IMR-90 (cell line): Measurements from ENCODE around the gene OR8S1. TPM values are rescaled to one million over a fixed set of nuclear protein-coding genes. Genes with fewer than 3 reads are reported as not detected.

Source experiments
- ATAC-seq: fragments of 200-7000 bp; cut with Tn5 transposase; 2 replicates; pipeline ENCODE4 v1.9.1; 2020; ENCODE audit warnings: low read depth, mild to moderate bottlenecking, moderate library complexity
- BruUV-seq: library from RNA; stranded (reverse); fragments of 400-500 nt; replicated peaks from 2 replicates; lab custom pipeline; 2021; lab: Mats Ljungman, UMichigan
- CTCF ChIA-PET: fragments of 300-600 bp; formaldehyde crosslinking; extraction: SDS; loops from one replicate; lab custom pipeline; 2021; ENCODE audit warnings: antibody characterized with exemption; lab: Yijun Ruan, JAX
- POLR2A ChIA-PET: fragments of 300-600 bp; sonication (Branson Sonifier 250); formaldehyde crosslinking; loops from one replicate; lab custom pipeline; 2022; ENCODE audit warnings: antibody characterized with exemption; ENCODE audit not compliant: unreplicated experiment; lab: Charles Lee
- DNase-seq: peaks from one replicate; pipeline ENCODE4 v3.0.0; 2013
- H2AFZ ChIP-seq: replicated peaks from 2 replicates; pipeline ENCODE3; 2013; ENCODE audit warnings: low read length, mild to moderate bottlenecking; ENCODE audit not compliant: poor library complexity
- H2AK5ac ChIP-seq: 2 replicates; pipeline ENCODE4 v1.6.1; 2013; ENCODE audit warnings: low read depth, low read length, inconsistent platforms
- H2AK9ac ChIP-seq: replicated peaks from 2 replicates; pipeline ENCODE3; 2013; ENCODE audit warnings: mild to moderate bottlenecking, low read depth, low read length, moderate library complexity; ENCODE audit not compliant: poor library complexity
- H2BK120ac ChIP-seq: 2 replicates; pipeline ENCODE4 v1.6.1; 2013; ENCODE audit warnings: low read depth, low read length, inconsistent platforms
- H2BK15ac ChIP-seq: 3 replicates; pipeline ENCODE4 v1.6.1; 2013; ENCODE audit warnings: low read depth, low read length, inconsistent platforms
- H2BK20ac ChIP-seq: 2 replicates; pipeline ENCODE4 v1.6.1; 2013; ENCODE audit warnings: low read depth, mild to moderate bottlenecking, inconsistent platforms, low read length, moderate library complexity
- H2BK5ac ChIP-seq: 2 replicates; pipeline ENCODE4 v1.6.1; 2013; ENCODE audit warnings: mild to moderate bottlenecking, low read depth, low read length, inconsistent platforms; ENCODE audit not compliant: poor library complexity, severe bottlenecking
- H3K14ac ChIP-seq: replicated peaks from 2 replicates; pipeline ENCODE4 v1.6.1; 2013; ENCODE audit warnings: low read depth, low read length, inconsistent platforms
- H3K18ac ChIP-seq: 2 replicates; pipeline ENCODE4 v1.6.1; 2013; ENCODE audit warnings: low read depth, low read length, control low read depth
- H3K23ac ChIP-seq: 2 replicates; pipeline ENCODE4 v1.6.1; 2013; ENCODE audit warnings: low read depth, low read length, inconsistent platforms
- H3K27ac ChIP-seq: 2 replicates; pipeline ENCODE4 v1.5.1; 2013; ENCODE audit warnings: mild to moderate bottlenecking, control low read depth, low read length; ENCODE audit not compliant: insufficient read depth
- H3K27me3 ChIP-seq: 2 replicates; pipeline ENCODE4 v1.6.1; 2013; ENCODE audit warnings: low read length; ENCODE audit not compliant: control insufficient read depth, insufficient read depth
- H3K36me3 ChIP-seq: 2 replicates; pipeline ENCODE4 v1.6.1; 2013; ENCODE audit warnings: low read length, mixed read lengths; ENCODE audit not compliant: control insufficient read depth, insufficient read depth
- H3K4ac ChIP-seq: 2 replicates; pipeline ENCODE4 v1.6.1; 2013; ENCODE audit warnings: low read depth, low read length, inconsistent platforms
- H3K4me1 ChIP-seq: 2 replicates; pipeline ENCODE4 v1.6.1; 2013; ENCODE audit warnings: low read length, mixed read lengths; ENCODE audit not compliant: control insufficient read depth, insufficient read depth
- H3K4me2 ChIP-seq: 2 replicates; pipeline ENCODE4 v1.6.1; 2013; ENCODE audit warnings: low read depth, mild to moderate bottlenecking, control low read depth, low read length, moderate library complexity
- H3K4me3 ChIP-seq: 2 replicates; pipeline ENCODE4 v1.5.1; 2013; ENCODE audit warnings: low read depth, mild to moderate bottlenecking, control low read depth, low read length, moderate library complexity; ENCODE audit not compliant: insufficient read depth
- H3K56ac ChIP-seq: 2 replicates; pipeline ENCODE4 v1.6.1; 2013; ENCODE audit warnings: low read length, inconsistent platforms; ENCODE audit not compliant: insufficient read depth; ENCODE audit errors: extremely low read depth
- H3K79me1 ChIP-seq, 2 experiments: 2 replicates each; pipeline ENCODE4 v1.6.1; 2013; ENCODE audit warnings: low read length in 2 of 2, inconsistent platforms in 1 of 2, low read depth in 1 of 2
- H3K9ac ChIP-seq: 2 replicates; pipeline ENCODE4 v1.6.1; 2013; ENCODE audit warnings: low read depth, low read length, control low read depth
- H3K9me1 ChIP-seq: 2 replicates; pipeline ENCODE4 v1.6.1; 2013; ENCODE audit warnings: low read length, inconsistent platforms; ENCODE audit not compliant: insufficient read depth
- H3K9me3 ChIP-seq: 2 replicates; pipeline ENCODE4 v1.6.1; 2013; ENCODE audit warnings: low read length; ENCODE audit not compliant: control insufficient read depth, insufficient read depth
- H4K20me1 ChIP-seq: 2 replicates; pipeline ENCODE4 v1.6.1; 2013; ENCODE audit warnings: low read length, inconsistent platforms; ENCODE audit not compliant: insufficient read depth
- H4K5ac ChIP-seq: 2 replicates; pipeline ENCODE4 v1.6.1; 2013; ENCODE audit warnings: mild to moderate bottlenecking, low read depth, low read length, control low read depth
- H4K8ac ChIP-seq, 2 experiments: 2 replicates each; pipeline ENCODE4 v1.6.1; 2013; ENCODE audit warnings: low read depth in 2 of 2, low read length in 2 of 2, control low read depth in 1 of 2, inconsistent platforms in 1 of 2
- H4K91ac ChIP-seq: 2 replicates; pipeline ENCODE4 v1.6.1; 2013; ENCODE audit warnings: low read depth, low read length, inconsistent platforms; ENCODE audit not compliant: insufficient read depth
- CHD1 ChIP-seq: IDR thresholded peaks from 2 replicates; pipeline ENCODE4 v1.6.1; 2012; ENCODE audit warnings: low read depth, low read length, improper control_type of control experiment
- FOS ChIP-seq: fragments of 150-350 bp; IDR thresholded peaks from 2 replicates; pipeline ENCODE4 v1.6.1; 2016; ENCODE audit warnings: low read depth, low read length
- WGBS, 2 experiments: methylation state at CpG; one replicate each; pipeline versions ENCODE4 v1.1.5 to v1.1.7; 2013; ENCODE audit warnings: missing lambda C conversion rate in 2 of 2; ENCODE audit not compliant: insufficient read length in 1 of 2; ENCODE audit errors: extremely low coverage in 2 of 2; 5-methylcytosine and 5-hydroxymethylcytosine counted together
- dilution Hi-C: fragments of 300-500 bp; cut with HindIII; formaldehyde crosslinking; loops from one replicate; pipeline ENCODE4 v1.14.3; 2018; ENCODE audit warnings: low sequenced_read_pairs; ENCODE audit not compliant: unreplicated experiment
- in situ Hi-C: fragments of 300-500 bp; cut with MboI; formaldehyde crosslinking; loops from 3 replicates; pipeline ENCODE4 v1.14.3; 2019; ENCODE audit warnings: low sequenced_read_pairs, inconsistent platforms, mixed read lengths
- intact Hi-C: fragments of 100-400 bp; cut with micrococcal nuclease; formaldehyde crosslinking; loops from 2 replicates; pipeline ENCODE4 v1.10.0; 2022
- polyA plus RNA-seq, 3 experiments: library from polyadenylated mRNA; depleted of rRNA; stranded (reverse); fragments of >200 nt; gene quantifications; 2 replicates each; pipeline ENCODE4 v1.2.3, GENCODE V29; 2012; ENCODE audit warnings: low replicate concordance in 1 of 3
- total RNA-seq: library from RNA; depleted of rRNA; stranded (reverse); fragments of >200 nt; gene quantifications from 2 replicates; pipeline ENCODE4 v1.2.3, GENCODE V29; 2012

The OR8S1 gene
- total and polyA plus RNA-seq, 2 of the 4 experiments (the other 2 are of a cell fraction): not detected

DNA sequence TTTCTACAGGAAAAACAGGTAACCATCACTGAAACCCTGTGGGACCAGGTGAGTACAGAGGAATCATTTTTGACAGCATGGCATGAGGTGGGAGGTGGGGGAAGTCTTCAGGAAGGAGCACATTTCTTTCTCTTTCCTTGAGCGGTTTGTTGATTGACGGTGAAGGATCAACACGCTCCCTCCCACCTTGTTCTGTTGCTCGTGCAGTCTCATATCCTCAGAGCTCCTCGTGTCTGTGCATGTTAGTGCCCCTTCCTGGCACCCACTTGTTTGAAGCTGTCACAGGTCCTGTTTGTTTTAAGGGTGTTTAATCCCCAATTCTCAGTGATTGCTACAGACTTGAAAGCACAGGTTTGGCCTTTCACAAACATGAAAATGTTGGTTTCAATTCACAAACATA, 38.8 kb upstream of the OR8S1 start:
- Histone ChIP-seq H4K8ac (no peak overlapping the region), H2AK5ac (no peak overlapping the region), H3K4me3 (no peak overlapping the region), H3K36me3 (no peaks in the 10 kb centered on the region), H4K5ac (no peak overlapping the region), H2BK15ac (no peak overlapping the region), H3K9ac (no peak overlapping the region), H2AFZ (no peak overlapping the region), H3K79me1 (no peaks in the 10 kb centered on the region), H4K20me1 (no peaks in the 10 kb centered on the region), H3K9me3 (no peaks in the 10 kb centered on the region), H3K9me1 (no peaks in the 10 kb centered on the region), H3K14ac (no peak overlapping the region), H3K27me3 (no peaks in the 10 kb centered on the region), H3K4me1 (no peaks in the 10 kb centered on the region), H2AK9ac (no peak overlapping the region), H3K4me2 (no peak overlapping the region), H3K4ac (no peak overlapping the region), H3K23ac (no peak overlapping the region), H2BK5ac (no peak overlapping the region), H2BK20ac (no peak overlapping the region), H3K56ac (no peak overlapping the region), H3K27ac (no peak overlapping the region), H3K18ac (no peak overlapping the region), H2BK120ac (no peak overlapping the region), H4K91ac (no peak overlapping the region)
- intact Hi-C loops: no loop called here
- ChIA-PET POLR2A (no interaction called here), CTCF (interaction anchor here (0.6 kb wide), 1 partner anchor 95 kb away, joined by 3 read pairs; no protein-coding TSS in a partner anchor)
- BruUV-seq: no TSS peak
- dilution Hi-C loops: no loop called here
- ATAC-seq (no peak), DNase-seq (no peak)
- no peak for TF ChIP-seq CHD1
- TF ChIP-seq FOS: no peak
- in situ Hi-C loops: no loop called here
- WGBS, 2 experiments: no CpG with 5 or more reads among the region's 5 CpGs
